K562 (cell line): ENCODE results near the gene RABGAP1L. TPM values are rescaled to one million over a fixed set of nuclear protein-coding genes. Genes with fewer than 3 reads are reported as not detected.

ENCODE experiments used
- AFF1 ChIP-seq, 2 experiments: fragments of 450-650 bp; IDR thresholded peaks; 2 replicates each; pipeline ENCODE4 v1.6.1; 2018; ENCODE audit warnings: mild to moderate bottlenecking in 2 of 2, low read depth in 1 of 2; ENCODE audit not compliant: partially characterized antibody in 2 of 2
- ARID3A ChIP-seq: IDR thresholded peaks from 2 replicates; pipeline ENCODE4 v1.6.1; 2012; ENCODE audit warnings: low read depth, low read length, improper control_type of control experiment, borderline replicate concordance
- ATF7 ChIP-seq: fragments of 450-650 bp; IDR thresholded peaks from 2 replicates; pipeline ENCODE4 v1.7.1; 2014; ENCODE audit warnings: mild to moderate bottlenecking, moderate library complexity
- CREB1 ChIP-seq, 2 experiments: sonication (generic) in 1 of 2; formaldehyde crosslinking in 1 of 2; IDR thresholded peaks; 2 replicates each; pipeline versions ENCODE4 v1.6.1 to v1.8.0; 2012 to 2022; ENCODE audit warnings: inconsistent platforms in 1 of 2, mild to moderate bottlenecking in 1 of 2, missing genetic modification reagents in 1 of 2, moderate library complexity in 1 of 2
- DPF2 ChIP-seq: fragments of 450-650 bp; IDR thresholded peaks from 2 replicates; pipeline ENCODE4 v1.6.1; 2016
- FOS ChIP-seq: IDR thresholded peaks from 3 replicates; pipeline ENCODE4 v1.6.1; 2011; ENCODE audit not compliant: insufficient read length; ENCODE audit errors: extremely low read depth
- HCFC1 ChIP-seq: IDR thresholded peaks from 2 replicates; pipeline ENCODE4 v1.6.1; 2012; ENCODE audit warnings: low read depth, low read length, improper control_type of control experiment
- IRF2 ChIP-seq: sonication (generic); formaldehyde crosslinking; IDR thresholded peaks from 2 replicates; pipeline ENCODE4 v1.8.1; 2022; ENCODE audit warnings: mild to moderate bottlenecking, missing genetic modification reagents
- JUN ChIP-seq, 2 experiments: sonication (generic) in 1 of 2; formaldehyde crosslinking in 1 of 2; IDR thresholded peaks; 2 replicates each; pipeline versions ENCODE4 v1.6.1 to v1.8.0; 2012 to 2022; ENCODE audit warnings: borderline replicate concordance in 2 of 2, mild to moderate bottlenecking in 2 of 2, improper control_type of control experiment in 1 of 2, low read depth in 1 of 2, low read length in 1 of 2, missing genetic modification reagents in 1 of 2
- JUND ChIP-seq, 2 experiments: IDR thresholded peaks; 2 replicates in 1 of 2; 3 replicates in 1 of 2; pipeline ENCODE4 v1.6.1; 2011; ENCODE audit warnings: borderline replicate concordance in 2 of 2, low read depth in 2 of 2, low read length in 2 of 2, improper control_type of control experiment in 1 of 2, missing biosample characterization in 1 of 2, missing genetic modification characterization in 1 of 2, missing genetic modification reagents in 1 of 2
- KHSRP ChIP-seq: fragments of 450-650 bp; IDR thresholded peaks from 2 replicates; pipeline ENCODE4 v1.6.1; 2017
- MAFG ChIP-seq: fragments of 450-650 bp; conservative IDR thresholded peaks from 2 replicates; pipeline ENCODE4 v1.6.1; 2016; ENCODE audit warnings: missing genetic modification characterization, missing compliant biosample characterization
- MAFK ChIP-seq: IDR thresholded peaks from 2 replicates; pipeline ENCODE4 v1.6.1; 2011; ENCODE audit warnings: low read length, improper control_type of control experiment
- NR2C1 ChIP-seq, 2 experiments: fragments of 450-650 bp; IDR thresholded peaks; 2 replicates each; pipeline ENCODE4 v1.6.1; 2017; ENCODE audit warnings: mild to moderate bottlenecking in 2 of 2, antibody characterized with exemption in 1 of 2, inconsistent platforms in 1 of 2, missing compliant biosample characterization in 1 of 2, missing genetic modification characterization in 1 of 2
- PHB2 ChIP-seq: fragments of 450-650 bp; IDR thresholded peaks from 2 replicates; pipeline ENCODE4 v1.6.1; 2017; ENCODE audit warnings: low read depth
- RAD21 ChIP-seq, 2 experiments: fragments of 250-450 bp in 1 of 2; fragments of 450-650 bp in 1 of 2; sonication (Bioruptor Pico) in 1 of 2; formaldehyde crosslinking in 1 of 2; IDR thresholded peaks in 1 of 2; conservative IDR thresholded peaks in 1 of 2; 2 replicates each; pipeline versions ENCODE4 v1.4.0 to v1.8.0; 2020 to 2022; ENCODE audit warnings: mild to moderate bottlenecking in 2 of 2, moderate library complexity in 1 of 2
- SMARCC2 ChIP-seq: fragments of 450-650 bp; IDR thresholded peaks from 2 replicates; pipeline ENCODE4 v1.6.1; 2017; ENCODE audit warnings: antibody characterized with exemption, moderate library complexity, mild to moderate bottlenecking, low read depth
- TRIM24 ChIP-seq, 2 experiments: fragments of 450-650 bp; IDR thresholded peaks; 2 replicates each; pipeline ENCODE4 v1.6.1; 2016
- TRIM28 ChIP-seq: fragments of 450-650 bp; IDR thresholded peaks from 2 replicates; pipeline ENCODE4 v1.6.1; 2017
- ZFP36 ChIP-seq: fragments of 150-350 bp; IDR thresholded peaks from 2 replicates; pipeline ENCODE4 v1.6.1; 2018; ENCODE audit warnings: low read length, low read depth; ENCODE audit not compliant: partially characterized antibody
- ZNF384 ChIP-seq: IDR thresholded peaks from 2 replicates; pipeline ENCODE4 v1.6.1; 2012; ENCODE audit warnings: low read depth, low read length, improper control_type of control experiment
- polyA plus RNA-seq, 8 experiments: library from polyadenylated mRNA; depleted of rRNA in 4 of 8; stranded (reverse) in 5 of 8; unstranded in 3 of 8; fragments of >200 nt; fragmentation: Nextera tagmentation in 2 of 8; fragmentation: Illumina TruSeq in 1 of 8; extraction: Ambion mirVana in 2 of 8; extraction: Trizol in 1 of 8; gene quantifications; 2 replicates each; pipeline versions ENCODE4 v1.2.1 to v1.2.3, GENCODE V29; 2011 to 2014; ENCODE audit warnings: inconsistent platforms in 1 of 8, missing spikeins in 1 of 8
- total RNA-seq, 7 experiments: library from RNA; depleted of rRNA in 6 of 7; stranded (reverse); fragments of >200 nt in 6 of 7; fragmentation: Illumina TruSeq in 2 of 7; extraction: Trizol in 2 of 7; gene quantifications; 2 replicates each; pipeline versions ENCODE4 v1.2.1 to v1.2.3, GENCODE V29; 2011 to 2021; ENCODE audit warnings: low replicate concordance in 1 of 7
- TF ChIP-seq, protein P1 (sequence below): fragments of 450-650 bp; IDR thresholded peaks from 2 replicates; pipeline ENCODE4 v1.6.1; 2016

RABGAP1L gene
- total and polyA plus RNA-seq, 9 of the 15 experiments (the other 6 are each of a cell fraction or from before 2014, with no cell fraction given): 16.5 to 44.9 (median 26.7) TPM

GRCh38 chr1:174996476-174996875, 837.2 kb downstream of the RABGAP1L start (continued):
- TF ChIP-seq ARID3A (peak; percentile 76; the same call in 1 of the 2 replicates), MAFK (peak; percentile 38; the same call in 1 of the 2 replicates), PHB2 (no peak), FOS (peak; percentile 24), SMARCC2 (peak; percentile 67), KHSRP (no peak), CREB1 (IDR thresholded peaks at IDR 0.05) (no peak), CREB1 (CRISPR knock-in tag; IDR thresholded peaks at IDR 0.05) (0 out of 2 replicates have a peak, but pooled peaks have one; percentile 13), MAFG (tag) (0 out of 2 replicates have a peak, but pooled peaks have one; percentile 33), RAD21 (CRISPR knock-in tag; conservative IDR thresholded peaks at IDR 0.05 in 1 of 2, IDR thresholded peaks at IDR 0.05 in 1 of 2) (0 out of 4 replicates have a peak, but pooled peaks of 1 of the 2 experiments have one; percentile 11), NR2C1 (IDR thresholded peaks at IDR 0.05) (0 out of 2 replicates have a peak, but pooled peaks have one; percentile 12), NR2C1 (tag; IDR thresholded peaks at IDR 0.05) (no peak), ATF7 (peak; percentile 31; the same call in 1 of the 2 replicates), JUN (IDR thresholded peaks at IDR 0.05; ENCODE audit: borderline replicate concordance, low read depth, low read length) (peak; percentile 79), JUN (CRISPR knock-in tag; IDR thresholded peaks at IDR 0.05; ENCODE audit: borderline replicate concordance) (no peak), AFF1 (IDR thresholded peaks at IDR 0.05; ENCODE audit: low read depth in 1 of 2, partially characterized antibody in 2 of 2) (no peak), IRF2 (CRISPR knock-in tag) (no peak), ZFP36 (peak; percentile 13), TRIM24 (IDR thresholded peaks at IDR 0.05) (peak; percentile 38 to 47; a peak in 2 of 4 replicates), ZNF384 (peak; percentile 85), HCFC1 (no peak), DPF2 (peak; percentile 80), TRIM28 (peak; percentile 71), JUND (IDR thresholded peaks at IDR 0.05; ENCODE audit: borderline replicate concordance, low read depth, low read length) (peak; percentile 93), JUND (tag; IDR thresholded peaks at IDR 0.05; ENCODE audit: borderline replicate concordance, low read depth, low read length) (peak; percentile 92)
- TF ChIP-seq, protein P1, sequence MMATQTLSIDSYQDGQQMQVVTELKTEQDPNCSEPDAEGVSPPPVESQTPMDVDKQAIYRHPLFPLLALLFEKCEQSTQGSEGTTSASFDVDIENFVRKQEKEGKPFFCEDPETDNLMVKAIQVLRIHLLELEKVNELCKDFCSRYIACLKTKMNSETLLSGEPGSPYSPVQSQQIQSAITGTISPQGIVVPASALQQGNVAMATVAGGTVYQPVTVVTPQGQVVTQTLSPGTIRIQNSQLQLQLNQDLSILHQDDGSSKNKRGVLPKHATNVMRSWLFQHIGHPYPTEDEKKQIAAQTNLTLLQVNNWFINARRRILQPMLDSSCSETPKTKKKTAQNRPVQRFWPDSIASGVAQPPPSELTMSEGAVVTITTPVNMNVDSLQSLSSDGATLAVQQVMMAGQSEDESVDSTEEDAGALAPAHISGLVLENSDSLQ: peak; percentile 86
